Suprapubic skin (tissue), 3 donors: Measurements from ENCODE around the gene KLHL13.

ENCODE experiments used
- POLR2A ChIP-seq, 2 donors: fragments of 450-650 bp; IDR thresholded peaks; one replicate each; pipeline ENCODE4 v1.6.1; 2017; ENCODE audit warnings: antibody characterized with exemption in 2 of 2, mild to moderate bottlenecking in 2 of 2, moderate library complexity in 2 of 2
- TF ChIP-seq, protein P1 (sequence below), 2 donors: fragments of 200-600 bp in 1 of 2; fragments of 450-650 bp in 1 of 2; sonication (generic) in 1 of 2; IDR thresholded peaks; one replicate each; pipeline ENCODE4 v1.5.1; 2016 to 2019; ENCODE audit warnings: antibody characterized with exemption in 2 of 2, mild to moderate bottlenecking in 1 of 2, moderate library complexity in 1 of 2

GRCh38 chrX:117910216-117910615 is 206.4 kb downstream of the KLHL13 start:
- TF ChIP-seq, protein P1, sequence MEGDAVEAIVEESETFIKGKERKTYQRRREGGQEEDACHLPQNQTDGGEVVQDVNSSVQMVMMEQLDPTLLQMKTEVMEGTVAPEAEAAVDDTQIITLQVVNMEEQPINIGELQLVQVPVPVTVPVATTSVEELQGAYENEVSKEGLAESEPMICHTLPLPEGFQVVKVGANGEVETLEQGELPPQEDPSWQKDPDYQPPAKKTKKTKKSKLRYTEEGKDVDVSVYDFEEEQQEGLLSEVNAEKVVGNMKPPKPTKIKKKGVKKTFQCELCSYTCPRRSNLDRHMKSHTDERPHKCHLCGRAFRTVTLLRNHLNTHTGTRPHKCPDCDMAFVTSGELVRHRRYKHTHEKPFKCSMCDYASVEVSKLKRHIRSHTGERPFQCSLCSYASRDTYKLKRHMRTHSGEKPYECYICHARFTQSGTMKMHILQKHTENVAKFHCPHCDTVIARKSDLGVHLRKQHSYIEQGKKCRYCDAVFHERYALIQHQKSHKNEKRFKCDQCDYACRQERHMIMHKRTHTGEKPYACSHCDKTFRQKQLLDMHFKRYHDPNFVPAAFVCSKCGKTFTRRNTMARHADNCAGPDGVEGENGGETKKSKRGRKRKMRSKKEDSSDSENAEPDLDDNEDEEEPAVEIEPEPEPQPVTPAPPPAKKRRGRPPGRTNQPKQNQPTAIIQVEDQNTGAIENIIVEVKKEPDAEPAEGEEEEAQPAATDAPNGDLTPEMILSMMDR (IDR thresholded peaks at IDR 0.05) = no peak
- TF ChIP-seq POLR2A (IDR thresholded peaks at IDR 0.05) = no peak
